ENCODE data around the gene ZFYVE21.

ZFYVE21 gene

DNA sequence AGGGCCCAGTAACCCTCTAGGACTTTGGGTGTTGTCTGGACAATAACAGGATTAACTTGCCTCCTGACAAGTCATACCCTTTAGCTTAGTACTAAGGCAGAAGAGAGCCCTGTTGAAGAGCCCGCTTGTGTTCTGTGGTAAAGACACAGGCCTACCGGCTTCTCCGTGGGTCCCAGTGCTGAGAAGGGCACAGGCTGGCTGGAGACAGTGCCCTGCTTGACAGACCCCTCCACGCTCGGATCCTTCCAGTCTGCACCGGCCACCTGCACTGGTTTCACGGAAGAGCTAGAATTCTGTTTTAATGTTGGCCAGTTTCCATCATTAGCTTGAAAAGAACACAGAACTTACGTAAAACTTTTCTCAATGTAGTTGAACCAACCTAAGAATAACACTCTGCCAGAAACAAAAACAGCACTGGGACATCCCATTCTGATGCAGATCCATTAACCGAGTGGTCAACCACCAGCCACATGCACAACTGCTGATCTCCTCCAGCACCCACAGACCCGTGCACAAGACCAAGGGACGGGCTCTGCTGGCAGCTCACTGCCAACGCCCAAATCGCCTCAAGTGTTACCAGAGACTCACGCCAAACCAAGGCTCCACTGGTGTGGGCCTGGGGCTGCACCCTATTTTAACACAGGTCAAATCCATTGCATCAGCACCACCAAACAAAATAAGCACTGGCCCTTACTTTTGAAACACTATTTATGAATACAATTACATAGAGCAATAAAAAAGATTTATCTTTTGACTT, 27.1 kb downstream of the ZFYVE21 start:
- Histone ChIP-seq H3K36me3 (ENCODE audit: control insufficient read depth in 1 of 2, insufficient read depth in 2 of 2, low read length in 2 of 2) (peaks cover 21% of the 10 kb centered on the region in 2 donors), H3K9me3 (ENCODE audit: control insufficient read depth in 1 of 2, low read length in 2 of 2) (no peaks in the 10 kb centered on the region), H3K27ac (ENCODE audit: low read length) (no peak overlapping the region), H3K4me3 (ENCODE audit: low read depth in 1 of 2, low read length in 2 of 2) (no peak overlapping the region), H3K27me3 (ENCODE audit: low read depth, low read length) (no peaks in the 10 kb centered on the region), H3K4me1 (ENCODE audit: control insufficient read depth in 1 of 2, insufficient read depth in 2 of 2, low read length in 2 of 2) (no peaks in the 10 kb centered on the region)

DNA sequence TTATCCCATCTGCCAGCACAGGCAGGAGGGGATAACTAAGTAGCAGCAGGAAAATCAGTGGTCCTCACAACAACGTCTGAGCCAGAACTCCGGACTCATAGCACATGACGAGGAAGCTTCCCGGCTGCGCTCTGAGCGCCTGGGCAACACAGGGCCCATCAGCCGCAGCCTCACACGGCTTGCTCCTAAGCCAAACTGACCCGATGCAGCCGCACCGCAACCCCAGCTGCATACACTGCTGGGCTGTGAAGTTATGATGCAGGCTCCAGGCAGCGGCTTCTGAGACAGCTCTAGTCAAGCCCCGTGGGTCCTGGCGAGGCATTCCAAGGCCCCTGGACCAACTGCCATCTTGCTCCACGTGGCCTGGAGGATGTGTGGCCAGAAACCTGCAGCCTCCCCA, 28.1 kb downstream of the ZFYVE21 start:
- Histone ChIP-seq H3K9me3 (ENCODE audit: control insufficient read depth in 1 of 2, low read length in 2 of 2) (no peaks in the 10 kb centered on the region), H3K4me3 (ENCODE audit: low read depth in 1 of 2, low read length in 2 of 2) (no peak overlapping the region), H3K4me1 (ENCODE audit: control insufficient read depth in 1 of 2, insufficient read depth in 2 of 2, low read length in 2 of 2) (no peaks in the 10 kb centered on the region), H3K27me3 (ENCODE audit: low read depth, low read length) (no peaks in the 10 kb centered on the region), H3K36me3 (ENCODE audit: control insufficient read depth in 1 of 2, insufficient read depth in 2 of 2, low read length in 2 of 2) (peaks cover 21 to 23% of the 10 kb centered on the region in 2 donors), H3K27ac (ENCODE audit: low read length) (no peak overlapping the region)

DNA sequence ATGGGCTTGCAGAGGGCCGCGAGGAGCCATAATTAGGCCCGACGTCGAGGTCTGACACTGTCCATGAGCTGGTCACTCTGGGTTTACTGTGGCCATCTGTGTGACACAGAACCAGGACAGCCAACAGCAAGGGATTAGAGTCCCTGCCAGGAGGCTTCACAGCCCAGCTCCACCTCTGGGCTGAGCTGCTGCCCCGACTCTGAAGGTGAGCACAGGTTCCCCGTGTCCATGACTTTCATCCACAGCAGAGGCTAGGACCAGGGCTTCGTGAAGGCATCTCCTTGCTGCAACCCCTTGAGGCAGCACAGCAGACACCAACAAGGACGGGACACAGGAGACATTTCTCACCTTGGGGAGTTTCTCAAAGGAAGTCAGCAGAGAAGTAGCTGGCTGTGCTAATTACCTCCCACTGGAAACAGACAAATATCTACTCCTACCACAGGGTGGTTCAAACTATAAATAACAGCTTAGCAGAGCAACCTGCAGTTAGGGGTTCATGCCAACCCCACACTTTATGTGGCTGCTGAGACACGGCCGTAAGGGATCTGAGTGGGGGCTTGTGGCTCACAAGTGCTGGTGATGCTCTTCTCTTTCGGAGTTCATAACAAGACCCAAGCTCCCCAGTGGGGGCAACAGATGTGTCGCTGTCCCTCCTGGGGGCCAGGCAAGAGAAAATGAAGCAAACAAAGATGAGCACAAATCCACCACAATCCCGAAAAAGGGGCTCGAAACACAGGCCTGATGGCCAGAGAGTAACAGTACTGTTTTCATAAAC, 29.2 kb downstream of the ZFYVE21 start:
- Histone ChIP-seq H3K4me3 (ENCODE audit: low read depth in 1 of 2, low read length in 2 of 2) (no peak overlapping the region), H3K9me3 (ENCODE audit: control insufficient read depth in 1 of 2, low read length in 2 of 2) (no peaks in the 10 kb centered on the region), H3K27ac (ENCODE audit: low read length) (no peak overlapping the region), H3K27me3 (ENCODE audit: low read depth, low read length) (no peaks in the 10 kb centered on the region), H3K36me3 (ENCODE audit: control insufficient read depth in 1 of 2, insufficient read depth in 2 of 2, low read length in 2 of 2) (peaks cover 17 to 26% of the 10 kb centered on the region in 2 donors), H3K4me1 (ENCODE audit: control insufficient read depth in 1 of 2, insufficient read depth in 2 of 2, low read length in 2 of 2) (no peaks in the 10 kb centered on the region)

DNA sequence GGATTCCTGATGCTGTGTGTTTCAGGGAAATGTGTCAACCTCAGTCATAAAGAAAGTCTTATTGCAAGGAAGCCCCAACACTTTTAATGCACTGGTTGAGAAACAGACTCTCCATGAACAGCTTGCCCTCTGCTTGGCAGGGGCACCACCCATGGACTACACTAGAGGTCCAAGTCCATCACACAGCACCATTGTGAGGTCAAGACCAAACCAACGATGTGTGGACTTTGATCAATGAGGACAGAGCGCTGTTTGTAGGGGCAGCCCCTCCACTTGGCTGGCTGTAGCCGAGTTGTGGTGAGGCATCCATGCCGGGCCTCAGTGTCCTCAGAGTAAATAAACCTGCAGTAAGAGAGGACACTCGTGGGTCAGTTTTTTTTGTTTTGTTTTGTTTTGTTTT, 29.8 kb downstream of the ZFYVE21 start:
- H3K36me3 ChIP-seq (ENCODE audit: control insufficient read depth in 1 of 2, insufficient read depth in 2 of 2, low read length in 2 of 2) = peaks cover 16 to 30% of the 10 kb centered on the region in 2 donors

DNA sequence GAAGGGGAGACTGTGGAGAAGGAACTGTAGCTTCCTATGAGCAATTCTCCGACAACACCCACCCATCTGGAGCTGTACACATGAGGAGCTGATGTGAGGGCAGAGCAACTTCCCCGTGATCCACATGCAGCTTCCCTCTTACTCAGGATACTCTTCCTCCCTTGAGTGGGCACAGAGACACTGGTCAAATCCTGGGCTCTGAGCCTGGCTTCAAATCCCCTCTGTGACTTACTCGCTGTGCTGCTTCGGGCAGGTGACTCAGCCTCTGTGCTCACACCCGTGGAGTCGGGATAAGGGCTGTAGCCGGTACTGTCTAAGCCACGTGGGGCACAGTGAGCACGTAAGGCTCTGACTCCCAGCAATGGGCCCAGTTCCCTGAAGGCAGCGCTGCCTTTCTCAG, 31.1 kb downstream of the ZFYVE21 start:
- no peak overlapping the region for H3K27ac ChIP-seq (ENCODE audit: low read length)
- H3K4me1 ChIP-seq (ENCODE audit: control insufficient read depth in 1 of 2, insufficient read depth in 2 of 2, low read length in 2 of 2) = no peaks in the 10 kb centered on the region
- no peaks in the 10 kb centered on the region for H3K27me3 ChIP-seq (ENCODE audit: low read depth, low read length)
- no peak overlapping the region for H3K4me3 ChIP-seq (ENCODE audit: low read depth in 1 of 2, low read length in 2 of 2)
- no peaks in the 10 kb centered on the region for H3K9me3 ChIP-seq (ENCODE audit: control insufficient read depth in 1 of 2, low read length in 2 of 2)
- H3K36me3 ChIP-seq (ENCODE audit: control insufficient read depth in 1 of 2, insufficient read depth in 2 of 2, low read length in 2 of 2) = peaks cover 13 to 30% of the 10 kb centered on the region in 2 donors

More for the DNA sequence above, 29.8 kb downstream of the ZFYVE21 start:
- Histone ChIP-seq H3K9me3 (ENCODE audit: control insufficient read depth in 1 of 2, low read length in 2 of 2) (no peaks in the 10 kb centered on the region), H3K27ac (ENCODE audit: low read length) (no peak overlapping the region), H3K4me3 (ENCODE audit: low read depth in 1 of 2, low read length in 2 of 2) (no peak overlapping the region), H3K27me3 (ENCODE audit: low read depth, low read length) (no peaks in the 10 kb centered on the region), H3K4me1 (ENCODE audit: control insufficient read depth in 1 of 2, insufficient read depth in 2 of 2, low read length in 2 of 2) (no peaks in the 10 kb centered on the region)

DNA sequence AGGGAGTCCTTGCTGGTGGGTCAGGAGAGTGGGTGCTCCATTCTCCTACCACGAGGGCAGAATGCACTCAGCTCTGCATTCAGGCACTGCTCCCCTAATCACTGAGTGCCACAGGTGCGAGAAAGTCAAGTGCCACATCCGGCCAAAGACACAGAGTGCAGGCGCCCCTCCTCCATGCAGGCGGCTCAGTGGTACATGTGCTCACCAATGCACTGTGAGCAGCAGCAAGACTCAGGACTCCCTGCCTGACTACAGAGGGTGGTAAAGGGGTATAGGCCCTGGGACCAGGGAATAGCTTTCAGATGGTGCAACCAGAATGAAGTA, 32.9 kb downstream of the ZFYVE21 start:
- Histone ChIP-seq H3K4me3 (ENCODE audit: low read depth in 1 of 2, low read length in 2 of 2) (no peak overlapping the region), H3K27me3 (ENCODE audit: low read depth, low read length) (no peaks in the 10 kb centered on the region), H3K9me3 (ENCODE audit: control insufficient read depth in 1 of 2, low read length in 2 of 2) (no peaks in the 10 kb centered on the region), H3K27ac (ENCODE audit: low read length) (no peak overlapping the region), H3K4me1 (ENCODE audit: control insufficient read depth in 1 of 2, insufficient read depth in 2 of 2, low read length in 2 of 2) (no peaks in the 10 kb centered on the region), H3K36me3 (ENCODE audit: control insufficient read depth in 1 of 2, insufficient read depth in 2 of 2, low read length in 2 of 2) (peaks cover 8 to 36% of the 10 kb centered on the region in 2 donors)

DNA sequence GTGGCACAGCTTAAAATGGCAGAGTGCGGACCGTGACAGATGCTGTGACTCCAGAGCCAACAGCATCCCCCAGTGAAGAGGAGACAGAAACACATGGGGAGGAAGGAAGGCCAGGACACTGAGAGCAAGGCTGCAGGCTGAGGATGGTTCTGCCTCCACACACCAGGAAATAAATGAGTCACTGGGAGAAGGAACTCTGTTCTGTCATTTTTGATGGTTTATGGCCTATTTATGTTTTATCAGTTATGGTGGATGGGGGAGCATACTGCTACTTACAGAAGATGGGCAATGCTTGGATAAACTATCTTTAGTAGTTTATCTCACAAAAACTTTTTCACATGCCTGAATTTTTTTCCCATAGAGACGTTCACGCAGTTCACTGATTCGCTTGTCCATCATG, 33.8 kb downstream of the ZFYVE21 start:
- H3K36me3 ChIP-seq (ENCODE audit: control insufficient read depth in 1 of 2, insufficient read depth in 2 of 2, low read length in 2 of 2) = peaks cover 8 to 39% of the 10 kb centered on the region in 2 donors

DNA sequence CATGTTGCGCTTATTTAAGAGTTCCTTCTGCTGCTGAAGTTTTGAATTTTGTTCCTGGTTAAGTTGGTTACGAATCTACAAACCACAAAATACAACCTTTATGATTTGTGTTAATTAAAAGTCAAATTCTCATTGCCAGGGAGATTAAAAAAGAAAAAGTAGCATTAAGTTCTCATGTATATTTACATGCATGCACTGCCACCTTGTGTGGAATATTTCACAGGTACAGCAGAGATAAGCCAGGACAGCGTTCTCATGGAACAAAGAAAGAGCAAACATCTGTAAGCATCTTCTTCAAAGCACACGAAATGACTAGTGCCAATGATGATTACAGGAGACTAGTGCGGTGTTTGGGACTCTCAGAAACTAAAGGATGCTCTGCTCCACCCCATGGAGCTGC, 34.2 kb downstream of the ZFYVE21 start:
- Histone ChIP-seq H3K27ac (ENCODE audit: low read length) (no peak overlapping the region), H3K36me3 (ENCODE audit: control insufficient read depth in 1 of 2, insufficient read depth in 2 of 2, low read length in 2 of 2) (peaks cover 8 to 35% of the 10 kb centered on the region in 2 donors), H3K9me3 (ENCODE audit: control insufficient read depth in 1 of 2, low read length in 2 of 2) (no peaks in the 10 kb centered on the region), H3K4me3 (ENCODE audit: low read depth in 1 of 2, low read length in 2 of 2) (no peak overlapping the region), H3K27me3 (ENCODE audit: low read depth, low read length) (no peaks in the 10 kb centered on the region), H3K4me1 (ENCODE audit: control insufficient read depth in 1 of 2, insufficient read depth in 2 of 2, low read length in 2 of 2) (no peaks in the 10 kb centered on the region)

More for the DNA sequence above, 33.8 kb downstream of the ZFYVE21 start:
- no peak overlapping the region for H3K4me3 ChIP-seq (ENCODE audit: low read depth in 1 of 2, low read length in 2 of 2)
- H3K27me3 ChIP-seq (ENCODE audit: low read depth, low read length) = no peaks in the 10 kb centered on the region
- H3K4me1 ChIP-seq (ENCODE audit: control insufficient read depth in 1 of 2, insufficient read depth in 2 of 2, low read length in 2 of 2) = no peaks in the 10 kb centered on the region
- no peak overlapping the region for H3K27ac ChIP-seq (ENCODE audit: low read length)
- no peaks in the 10 kb centered on the region for H3K9me3 ChIP-seq (ENCODE audit: control insufficient read depth in 1 of 2, low read length in 2 of 2)

DNA sequence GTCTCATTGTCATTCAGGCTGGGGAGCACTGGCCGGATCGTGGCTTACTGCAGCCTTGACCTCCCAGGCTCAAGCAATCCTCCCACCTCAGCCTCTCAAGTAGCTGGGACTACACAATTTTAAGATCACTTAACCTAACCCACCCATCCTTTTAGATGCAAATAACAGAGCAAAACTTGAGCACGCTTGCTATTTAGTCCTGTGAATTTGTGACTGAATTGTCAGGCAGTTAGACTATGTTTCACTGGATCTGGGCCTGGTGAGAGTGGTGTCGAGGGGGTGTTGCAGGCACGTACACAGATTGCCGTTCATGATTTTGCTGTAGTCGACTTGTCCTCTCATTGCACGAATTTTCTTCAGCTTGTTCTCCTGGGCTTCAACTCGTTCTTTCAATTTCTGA, 38.2 kb downstream of the ZFYVE21 start:
- Histone ChIP-seq H3K27me3 (ENCODE audit: low read depth, low read length) (no peaks in the 10 kb centered on the region), H3K9me3 (ENCODE audit: control insufficient read depth in 1 of 2, low read length in 2 of 2) (no peaks in the 10 kb centered on the region), H3K36me3 (ENCODE audit: control insufficient read depth in 1 of 2, insufficient read depth in 2 of 2, low read length in 2 of 2) (peaks cover 5 to 21% of the 10 kb centered on the region in 2 donors), H3K4me1 (ENCODE audit: control insufficient read depth in 1 of 2, insufficient read depth in 2 of 2, low read length in 2 of 2) (no peaks in the 10 kb centered on the region), H3K27ac (ENCODE audit: low read length) (no peak overlapping the region), H3K4me3 (ENCODE audit: low read depth in 1 of 2, low read length in 2 of 2) (no peak overlapping the region)

DNA sequence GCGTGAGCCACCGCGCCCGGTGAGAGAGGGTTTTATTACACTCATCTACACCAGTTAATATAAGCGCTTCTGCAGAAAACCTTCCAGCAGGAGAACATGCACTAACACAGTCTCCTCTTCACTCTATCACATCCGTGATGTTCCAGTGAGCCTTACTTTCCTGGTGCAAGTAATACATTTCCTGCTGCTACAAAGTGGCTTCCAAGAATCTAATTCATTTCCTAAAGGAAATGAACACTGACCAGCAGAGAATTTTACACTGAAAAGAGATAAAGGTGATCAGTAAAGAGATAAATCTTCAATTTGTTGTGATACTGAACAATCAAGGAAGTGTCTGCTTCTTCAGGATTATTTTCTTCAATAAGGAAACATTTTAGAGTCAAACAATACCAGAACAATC, 39.5 kb downstream of the ZFYVE21 start:
- no peak overlapping the region for H3K27ac ChIP-seq (ENCODE audit: low read length)
- no peaks in the 10 kb centered on the region for H3K27me3 ChIP-seq (ENCODE audit: low read depth, low read length)
- H3K9me3 ChIP-seq (ENCODE audit: control insufficient read depth in 1 of 2, low read length in 2 of 2) = no peaks in the 10 kb centered on the region
- H3K4me3 ChIP-seq (ENCODE audit: low read depth in 1 of 2, low read length in 2 of 2) = no peak overlapping the region
- H3K4me1 ChIP-seq (ENCODE audit: control insufficient read depth in 1 of 2, insufficient read depth in 2 of 2, low read length in 2 of 2) = no peaks in the 10 kb centered on the region
- peaks cover 5 to 12% of the 10 kb centered on the region in 2 donors for H3K36me3 ChIP-seq (ENCODE audit: control insufficient read depth in 1 of 2, insufficient read depth in 2 of 2, low read length in 2 of 2)

DNA sequence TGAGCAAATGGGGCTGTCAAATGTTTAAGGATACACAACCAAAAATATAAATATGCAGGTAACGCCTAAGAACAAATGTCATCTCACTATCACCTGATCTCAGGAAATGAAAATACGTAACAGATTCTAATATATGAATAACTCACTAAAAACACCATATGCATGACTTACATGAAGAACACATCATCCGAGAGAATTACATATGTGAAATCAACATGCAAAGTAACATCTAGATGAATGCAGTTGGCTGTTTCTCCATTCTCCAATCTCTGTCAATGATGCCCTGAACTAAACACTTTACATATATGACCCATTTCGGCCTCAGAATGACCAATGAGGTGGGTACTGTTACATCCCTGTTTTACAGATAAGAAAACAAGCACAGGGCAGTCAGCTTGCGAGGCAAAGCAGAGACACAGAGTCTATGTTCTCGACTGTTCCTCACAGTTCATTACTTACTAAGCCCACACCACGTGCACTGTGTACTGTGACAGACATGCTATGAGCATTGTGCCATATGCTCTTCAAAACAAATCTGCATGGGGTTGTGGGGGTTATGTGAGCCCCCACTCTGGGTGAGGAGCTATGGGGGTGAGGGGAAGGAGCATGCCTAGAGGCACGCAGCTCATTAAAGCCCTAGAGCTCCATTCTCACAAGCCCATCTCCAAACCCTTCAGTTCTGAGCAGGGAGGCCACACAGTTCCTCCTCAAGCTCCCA, 42.6 kb downstream of the ZFYVE21 start:
- Histone ChIP-seq H3K9me3 (ENCODE audit: control insufficient read depth in 1 of 2, low read length in 2 of 2) (no peaks in the 10 kb centered on the region), H3K4me1 (ENCODE audit: control insufficient read depth in 1 of 2, insufficient read depth in 2 of 2, low read length in 2 of 2) (no peaks in the 10 kb centered on the region), H3K27me3 (ENCODE audit: low read depth, low read length) (no peaks in the 10 kb centered on the region), H3K27ac (ENCODE audit: low read length) (no peak overlapping the region), H3K4me3 (ENCODE audit: low read depth in 1 of 2, low read length in 2 of 2) (no peak overlapping the region), H3K36me3 (ENCODE audit: control insufficient read depth in 1 of 2, insufficient read depth in 2 of 2, low read length in 2 of 2) (peaks cover 0 to 3% of the 10 kb centered on the region in 2 donors)
